ENCODE measurements around the gene TMEM39B. TPM values are rescaled to one million over a fixed set of nuclear protein-coding genes. Genes with fewer than 3 reads are reported as not detected.
A peak's percentile ranks its signal among the peaks of the same experiment; 100 is the strongest.

The TMEM39B gene
- total RNA-seq, 1 experiment from 2014 or later, result 9.4 TPM

DNA sequence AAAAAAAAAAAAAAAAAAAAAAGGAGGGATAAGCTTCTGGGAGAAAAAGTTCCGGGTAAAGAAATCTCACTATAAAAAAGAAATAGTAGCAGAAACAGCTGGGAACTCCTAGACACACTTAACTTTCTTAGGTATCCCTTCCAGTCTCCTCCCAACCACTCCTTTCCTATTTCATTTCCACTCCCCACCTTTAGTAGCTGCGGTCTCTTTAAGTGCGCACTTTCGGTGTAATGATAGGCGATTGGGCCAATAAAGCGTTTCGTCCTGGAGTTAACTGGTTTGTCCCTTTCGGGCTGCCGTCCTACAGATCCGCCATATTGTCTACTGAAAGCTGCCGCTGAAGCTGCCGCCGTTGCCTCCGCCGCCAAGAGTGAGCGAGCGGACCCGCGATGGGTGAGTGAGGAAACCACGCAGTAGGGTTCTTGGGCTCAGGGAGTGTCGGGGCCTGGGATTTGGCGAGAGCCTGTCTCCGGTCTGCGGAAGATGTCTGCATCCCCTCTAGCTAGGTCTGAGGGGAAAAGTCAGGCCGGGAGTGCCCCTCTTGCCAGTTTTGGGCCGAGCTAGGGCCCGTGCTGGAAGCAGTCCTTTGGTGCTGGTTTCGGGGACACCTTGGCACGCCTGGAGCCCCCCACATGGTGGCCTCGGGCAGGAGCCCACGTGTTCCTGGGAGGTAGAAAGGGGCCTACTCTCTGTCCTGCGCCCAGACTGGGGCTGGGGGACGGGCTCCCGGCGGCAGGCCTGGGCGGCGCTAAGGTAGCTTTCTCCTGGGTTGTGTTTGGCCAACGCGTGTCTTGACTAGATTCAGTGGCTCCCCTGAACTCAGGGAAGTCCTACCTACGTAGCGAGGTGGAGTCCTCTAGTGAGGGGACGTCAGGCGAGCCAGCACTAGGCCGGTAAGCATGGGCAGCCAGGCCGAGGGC, 35.3 kb downstream of the TMEM39B start, which contains the start of gene KPNA6:
KPNA6 (plus strand) TSS at position 315 of the 920 bp plus-strand sequence; CDS start at position 390, 75 bp downstream.
- Histone ChIP-seq H3K4me3 (ENCODE audit: low read length) (peak within 1 kb of the TSS; percentile 97), H3K79me2 (ENCODE audit: low read length) (peaks cover 53% of the 10 kb centered on the region), H4K20me1 (ENCODE audit: low read length) (peaks cover 33% of the 10 kb centered on the region), H3K9ac (ENCODE audit: low read length) (peak within 1 kb of the TSS; percentile 98), H3K27me3 (ENCODE audit: low read length) (no peaks in the 10 kb centered on the region), H3F3A (ENCODE audit: low read length, unreplicated experiment) (no peaks in the 10 kb centered on the region), H3K9me3 (ENCODE audit: low read length) (no peaks in the 10 kb centered on the region), H3K36me3 (ENCODE audit: low read depth, low read length) (peaks cover 7% of the 10 kb centered on the region; the same call in 1 of the 2 replicates), H3K27ac (ENCODE audit: low read length) (peak within 1 kb of the TSS; percentile 73), H3K9me2 (replicated peaks; ENCODE audit: low read length) (no peaks in the 10 kb centered on the region), H3K4me1 (ENCODE audit: insufficient read depth, low read length) (peaks cover 7% of the 10 kb centered on the region; the same call in 1 of the 2 replicates), H2AFZ (ENCODE audit: low read length) (peak within 1 kb of the TSS; percentile 75), H3K4me2 (ENCODE audit: low read length) (peak within 1 kb of the TSS; percentile 100)
- POLR2A ChIA-PET (ENCODE audit: unreplicated experiment), result interaction anchor here (0.6 to 0.9 kb wide), 2 partner anchors 35 to 228 kb away, joined by 8 to 31 read pairs; partner anchors contain the start of gene TMEM39B
- CTCF ChIA-PET, result interaction anchor here (0.5 to 1.0 kb wide), 6 partner anchors 35 to 319 kb away, joined by 3 to 4 read pairs (median 4); partner anchors contain the start of genes PTP4A2 and TMEM39B
- ATAC-seq (peak; percentile 82), DNase-seq (peak; percentile 95)
- TF ChIP-seq EZH2phosphoT487 (IDR thresholded peaks at IDR 0.05; ENCODE audit: borderline replicate concordance, low read length), result no peak
- no peak for TF ChIP-seq EZH2 (IDR thresholded peaks at IDR 0.05; ENCODE audit: low read length, unreplicated experiment)
- TF ChIP-seq, protein P1, sequence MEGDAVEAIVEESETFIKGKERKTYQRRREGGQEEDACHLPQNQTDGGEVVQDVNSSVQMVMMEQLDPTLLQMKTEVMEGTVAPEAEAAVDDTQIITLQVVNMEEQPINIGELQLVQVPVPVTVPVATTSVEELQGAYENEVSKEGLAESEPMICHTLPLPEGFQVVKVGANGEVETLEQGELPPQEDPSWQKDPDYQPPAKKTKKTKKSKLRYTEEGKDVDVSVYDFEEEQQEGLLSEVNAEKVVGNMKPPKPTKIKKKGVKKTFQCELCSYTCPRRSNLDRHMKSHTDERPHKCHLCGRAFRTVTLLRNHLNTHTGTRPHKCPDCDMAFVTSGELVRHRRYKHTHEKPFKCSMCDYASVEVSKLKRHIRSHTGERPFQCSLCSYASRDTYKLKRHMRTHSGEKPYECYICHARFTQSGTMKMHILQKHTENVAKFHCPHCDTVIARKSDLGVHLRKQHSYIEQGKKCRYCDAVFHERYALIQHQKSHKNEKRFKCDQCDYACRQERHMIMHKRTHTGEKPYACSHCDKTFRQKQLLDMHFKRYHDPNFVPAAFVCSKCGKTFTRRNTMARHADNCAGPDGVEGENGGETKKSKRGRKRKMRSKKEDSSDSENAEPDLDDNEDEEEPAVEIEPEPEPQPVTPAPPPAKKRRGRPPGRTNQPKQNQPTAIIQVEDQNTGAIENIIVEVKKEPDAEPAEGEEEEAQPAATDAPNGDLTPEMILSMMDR (conservative IDR thresholded peaks at IDR 0.05; ENCODE audit: low read depth, low read length), result no peak
- intact Hi-C loops (cut with micrococcal nuclease), result loop anchor here (2.0 kb wide), 1 partner anchor 45 kb away; no protein-coding TSS in a partner anchor
- TSS peak; percentile 62 for BruUV-seq (replicated peaks)

DNA sequence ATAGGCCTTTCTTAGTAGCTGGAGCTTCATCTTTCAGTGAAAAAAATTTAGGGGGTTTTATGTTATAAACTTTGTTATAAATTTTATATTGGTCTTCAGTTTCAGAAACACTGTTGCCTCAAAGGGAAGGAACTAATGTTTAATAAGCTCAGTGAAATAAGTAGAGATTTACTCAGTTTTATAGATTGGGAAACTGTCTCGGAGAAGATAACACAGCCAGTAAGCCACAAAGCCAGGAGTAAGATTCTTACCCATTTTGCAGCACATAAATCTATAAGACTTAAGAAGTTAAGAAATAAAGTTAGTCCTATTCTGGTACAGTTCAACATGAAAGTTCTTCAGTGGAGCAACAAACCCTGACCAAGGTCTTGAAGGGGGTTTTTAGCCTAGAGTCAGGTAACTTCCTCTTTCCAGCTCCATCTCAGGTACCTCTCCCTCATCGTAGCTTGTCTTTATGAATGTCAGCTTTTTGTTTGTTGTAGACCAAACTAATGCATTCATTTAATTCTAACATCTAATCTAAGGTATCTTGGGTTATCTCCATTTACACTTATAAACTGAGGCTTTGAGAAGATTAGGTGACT, 38.4 kb downstream of the TMEM39B start:
- no peak overlapping the region for H2AFZ ChIP-seq (ENCODE audit: low read length)
- no peak for DNase-seq
- H3K4me3 ChIP-seq (ENCODE audit: low read length), result no peak overlapping the region
- H4K20me1 ChIP-seq (ENCODE audit: low read length), result peaks cover 33% of the 10 kb centered on the region
- no peak overlapping the region for H3K4me2 ChIP-seq (ENCODE audit: low read length)
- TF ChIP-seq, protein P1 (conservative IDR thresholded peaks at IDR 0.05; ENCODE audit: low read depth, low read length), result no peak
- TF ChIP-seq EZH2phosphoT487 (IDR thresholded peaks at IDR 0.05; ENCODE audit: borderline replicate concordance, low read length) (no peak), EZH2 (IDR thresholded peaks at IDR 0.05; ENCODE audit: low read length, unreplicated experiment) (no peak)
- ChIA-PET POLR2A (ENCODE audit: unreplicated experiment) (interaction anchor here (0.6 kb wide), 1 partner anchor 37 kb away, joined by 3 read pairs; no protein-coding TSS in a partner anchor), CTCF (interaction anchor here (0.6 kb wide), 1 partner anchor 43 kb away, joined by 3 read pairs; no protein-coding TSS in a partner anchor)
- no peaks in the 10 kb centered on the region for H3K9me2 ChIP-seq (replicated peaks; ENCODE audit: low read length)
- H3F3A ChIP-seq (ENCODE audit: low read length, unreplicated experiment), result no peaks in the 10 kb centered on the region
- intact Hi-C loops (cut with micrococcal nuclease), result no loop called here
- H3K4me1 ChIP-seq (ENCODE audit: insufficient read depth, low read length), result peaks cover 7% of the 10 kb centered on the region; the same call in 1 of the 2 replicates
- H3K36me3 ChIP-seq (ENCODE audit: low read depth, low read length), result peaks cover 7% of the 10 kb centered on the region; the same call in 1 of the 2 replicates
- H3K79me2 ChIP-seq (ENCODE audit: low read length), result peaks cover 84% of the 10 kb centered on the region
- no peak for ATAC-seq
- H3K9me3 ChIP-seq (ENCODE audit: low read length), result no peaks in the 10 kb centered on the region
- H3K27me3 ChIP-seq (ENCODE audit: low read length), result no peaks in the 10 kb centered on the region
- no TSS peak for BruUV-seq (replicated peaks)
- no peak overlapping the region for H3K9ac ChIP-seq (ENCODE audit: low read length)
- H3K27ac ChIP-seq (ENCODE audit: low read length), result no peak overlapping the region
